Epithelial cell of prostate (primary cell): ENCODE results near the gene KCNH3.

ENCODE experiments used
- DNase-seq: peaks from one replicate; pipeline ENCODE4 v3.0.0-alpha.2; 2011; ENCODE audit warnings: low read depth, low spot score
- H3K27ac ChIP-seq: fragments of 450-650 bp; 2 replicates; pipeline ENCODE4 v1.5.1; 2017; ENCODE audit warnings: mild to moderate bottlenecking

KCNH3 gene

GRCh38 chr12:49557187-49557916, 18.5 kb downstream of the KCNH3 start:
- no peak for DNase-seq
- no peak overlapping the region for H3K27ac ChIP-seq

GRCh38 chr12:49557917-49558215, 19.0 kb downstream of the KCNH3 start:
- no peak overlapping the region for H3K27ac ChIP-seq
- no peak for DNase-seq

DNA sequence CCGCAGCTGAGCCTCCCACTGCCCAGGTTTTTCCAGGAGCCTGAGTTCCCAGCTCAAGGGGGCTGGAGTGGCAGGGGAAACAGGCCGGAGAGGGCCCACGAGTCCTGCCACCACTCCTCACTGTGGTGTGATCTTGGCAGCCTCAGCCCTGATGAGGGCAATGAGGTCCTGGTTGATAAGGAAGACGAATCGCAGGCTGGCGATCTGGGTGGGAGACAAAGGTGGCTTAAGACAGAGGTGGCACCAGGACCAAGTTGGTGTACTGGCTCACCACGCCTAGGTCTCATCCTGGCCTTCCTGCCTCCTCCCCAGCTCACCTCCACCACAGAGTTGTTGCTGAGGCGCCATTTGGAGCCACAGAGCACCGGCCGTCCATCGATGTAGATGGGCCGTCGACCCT, 19.7 kb downstream of the KCNH3 start:
- H3K27ac ChIP-seq: no peak overlapping the region
- DNase-seq: no peak

DNA sequence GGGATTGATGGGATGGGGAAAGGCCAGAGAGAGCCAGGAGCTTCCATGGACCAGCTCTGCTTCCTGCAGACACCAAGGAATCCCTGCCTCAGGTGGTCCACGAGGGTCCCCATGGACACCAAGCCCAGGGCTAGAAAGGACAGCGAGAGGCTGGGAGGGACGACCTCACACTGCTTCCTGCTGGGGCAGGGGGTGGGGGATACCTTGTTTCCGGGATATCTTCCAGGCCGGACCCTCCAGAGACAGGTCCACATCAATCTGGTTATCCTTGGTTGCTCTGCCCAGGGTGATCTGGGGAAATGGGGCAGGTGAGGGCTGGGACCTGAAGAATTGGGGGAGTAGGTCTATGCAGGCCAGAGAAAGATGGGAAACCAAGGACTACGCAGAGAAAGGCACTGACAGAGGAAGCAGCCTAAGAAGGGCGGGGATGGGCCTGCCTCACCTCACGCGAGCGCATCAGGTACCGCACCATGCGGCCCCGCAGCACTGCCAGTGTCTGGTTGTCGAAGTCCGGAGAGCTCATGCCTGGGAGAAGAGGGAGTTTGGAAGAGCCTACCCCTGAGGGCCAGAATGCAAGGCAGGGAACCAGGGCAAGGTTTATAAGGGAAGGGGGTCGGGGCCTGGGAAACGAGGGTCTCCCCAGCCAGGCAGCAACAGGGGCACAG, 20.3 kb downstream of the KCNH3 start:
- no peak for DNase-seq
- no peak overlapping the region for H3K27ac ChIP-seq

DNA sequence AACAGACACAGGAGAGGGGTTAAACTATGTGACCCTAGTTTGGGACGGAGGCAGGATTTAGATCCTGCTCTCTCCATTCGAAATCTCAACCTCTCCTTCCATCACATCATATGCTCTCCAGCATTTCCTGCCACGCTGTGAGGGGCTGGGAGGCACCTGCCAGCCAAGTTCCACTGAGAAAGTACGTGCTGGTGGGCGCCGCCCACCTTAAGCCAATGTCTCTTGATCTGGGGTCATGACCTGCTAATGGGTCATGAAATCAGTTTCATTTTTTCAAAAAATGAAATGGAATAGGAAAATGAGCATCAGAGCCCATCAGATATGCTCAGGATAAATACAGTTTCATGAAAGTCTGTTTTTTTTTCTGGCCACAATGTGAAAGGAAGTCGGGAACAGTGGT, 21.9 kb downstream of the KCNH3 start:
- H3K27ac ChIP-seq: no peak overlapping the region
- no peak for DNase-seq

GRCh38 chr12:49562233-49562632, 23.4 kb downstream of the KCNH3 start:
- DNase-seq: no peak
- H3K27ac ChIP-seq: no peak overlapping the region

DNA sequence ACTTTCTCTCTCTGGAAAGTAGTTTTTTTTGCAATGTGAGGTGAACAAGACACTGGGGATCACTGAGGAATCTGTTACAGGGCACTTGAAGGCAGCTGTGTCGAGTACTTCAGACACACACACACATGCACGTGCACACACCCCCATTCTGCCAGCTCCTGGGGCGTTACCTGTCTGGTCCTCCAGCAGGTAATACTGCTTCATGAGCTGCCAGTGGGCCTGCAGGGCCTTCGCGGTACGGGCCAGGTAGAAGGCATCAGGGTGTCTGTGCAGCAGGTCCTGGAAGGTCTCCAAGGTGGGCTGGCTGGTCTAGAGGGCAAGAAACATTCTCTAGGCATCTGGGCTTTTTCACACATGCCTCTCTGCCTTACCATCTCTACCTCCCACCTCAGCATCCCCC, 24.0 kb downstream of the KCNH3 start:
- no peak for DNase-seq

GRCh38 chr12:49563951-49564685, 25.3 kb downstream of the KCNH3 start:
- no peak overlapping the region for H3K27ac ChIP-seq
- no peak for DNase-seq

More for the DNA sequence above, 24.0 kb downstream of the KCNH3 start:
- no peak overlapping the region for H3K27ac ChIP-seq

- no peak overlapping the region for H3K27ac ChIP-seq
- DNase-seq: no peak
Measured at GRCh38 chr12:49564686-49565405, 26.0 kb downstream of the KCNH3 start.

DNA sequence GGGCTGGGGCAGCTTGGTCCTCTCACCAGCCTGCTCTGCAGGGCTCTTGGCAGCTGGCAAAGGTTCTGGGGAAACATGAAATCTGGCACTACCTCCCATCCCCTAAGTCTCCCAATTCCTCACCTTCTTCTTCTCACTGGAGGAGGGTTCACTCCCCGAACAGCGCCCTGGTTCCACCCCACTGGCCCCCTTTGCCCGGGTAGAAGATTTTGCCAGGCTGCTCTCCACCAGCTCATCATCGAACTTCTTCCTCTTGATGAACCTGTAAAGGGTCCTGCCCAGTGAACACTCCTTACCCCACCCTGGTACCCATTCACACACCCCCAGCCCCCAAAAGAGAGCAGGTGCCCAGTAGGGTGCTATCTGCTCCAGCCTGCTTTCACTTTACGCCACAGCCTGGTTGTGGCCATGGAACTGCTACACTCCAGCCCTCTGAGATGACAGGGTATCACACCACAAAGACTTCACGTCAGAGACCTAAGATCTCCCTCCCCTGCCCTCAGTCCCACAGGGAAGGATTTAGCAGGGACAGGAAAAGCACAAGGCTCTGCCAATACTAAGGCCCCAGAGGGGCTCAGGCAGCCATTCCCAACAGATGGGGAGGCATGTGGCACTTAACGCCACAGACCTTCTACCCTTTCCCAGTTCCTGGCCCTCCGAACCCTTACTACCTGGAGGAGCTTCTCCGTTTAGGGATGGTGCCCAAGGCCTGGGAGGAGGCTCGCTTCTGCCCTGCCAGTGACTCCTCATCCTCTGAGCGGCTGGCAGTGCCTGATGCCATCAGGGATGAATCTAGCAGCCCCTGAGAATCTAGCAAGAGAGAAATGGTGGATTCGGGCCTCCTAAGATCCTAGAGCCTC, 26.8 kb downstream of the KCNH3 start:
- DNase-seq: no peak
- H3K27ac ChIP-seq: no peak overlapping the region

DNA sequence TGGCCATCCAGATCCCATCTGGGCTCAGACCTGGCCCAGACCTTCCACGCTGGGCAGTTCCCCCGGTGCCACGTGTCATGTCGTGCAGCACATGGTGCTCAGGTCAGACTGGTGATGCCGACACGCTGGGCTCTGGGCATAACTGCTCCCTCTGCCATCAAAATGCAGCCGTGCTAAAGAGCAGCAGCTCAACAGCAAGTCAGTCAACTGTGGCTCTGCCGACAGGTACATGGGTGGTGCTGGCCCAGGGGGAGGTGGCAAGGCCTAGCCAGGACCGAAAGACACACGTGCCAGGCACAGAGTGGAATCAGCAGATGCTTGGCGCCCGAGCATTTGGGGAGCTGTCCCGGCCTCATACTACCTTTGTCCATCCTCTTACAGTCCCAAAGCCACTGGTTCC, 27.5 kb downstream of the KCNH3 start:
- DNase-seq: no peak
- no peak overlapping the region for H3K27ac ChIP-seq

DNA sequence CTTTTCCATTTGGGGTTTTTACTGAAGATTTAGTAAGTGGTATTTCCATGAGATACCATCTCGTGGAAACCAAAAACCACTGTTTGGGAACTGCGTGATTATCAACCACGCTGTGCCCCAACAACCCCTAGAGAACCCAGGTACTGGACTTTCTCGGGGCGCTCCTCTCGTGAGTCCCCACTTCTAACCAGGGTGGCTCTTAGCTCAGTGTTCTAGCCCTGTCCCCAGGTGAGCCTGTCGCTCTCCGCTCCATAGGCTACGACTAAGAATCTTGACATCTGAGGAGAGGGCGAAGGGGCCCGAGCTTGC, 28.4 kb downstream of the KCNH3 start:
- DNase-seq: no peak
- peak overlapping the region; percentile 83 for H3K27ac ChIP-seq

- DNase-seq: peak; percentile 57
- H3K27ac ChIP-seq: peak within 1 kb of the TSS; percentile 83
Measured at GRCh38 chr12:49567611-49568441, 29.0 kb downstream of the KCNH3 start, which contains the start of gene MCRS1. Gene MCRS1 (minus strand): TSS chr12:49568142. CDS start chr12:49566731, 1,411 bp downstream.

DNA sequence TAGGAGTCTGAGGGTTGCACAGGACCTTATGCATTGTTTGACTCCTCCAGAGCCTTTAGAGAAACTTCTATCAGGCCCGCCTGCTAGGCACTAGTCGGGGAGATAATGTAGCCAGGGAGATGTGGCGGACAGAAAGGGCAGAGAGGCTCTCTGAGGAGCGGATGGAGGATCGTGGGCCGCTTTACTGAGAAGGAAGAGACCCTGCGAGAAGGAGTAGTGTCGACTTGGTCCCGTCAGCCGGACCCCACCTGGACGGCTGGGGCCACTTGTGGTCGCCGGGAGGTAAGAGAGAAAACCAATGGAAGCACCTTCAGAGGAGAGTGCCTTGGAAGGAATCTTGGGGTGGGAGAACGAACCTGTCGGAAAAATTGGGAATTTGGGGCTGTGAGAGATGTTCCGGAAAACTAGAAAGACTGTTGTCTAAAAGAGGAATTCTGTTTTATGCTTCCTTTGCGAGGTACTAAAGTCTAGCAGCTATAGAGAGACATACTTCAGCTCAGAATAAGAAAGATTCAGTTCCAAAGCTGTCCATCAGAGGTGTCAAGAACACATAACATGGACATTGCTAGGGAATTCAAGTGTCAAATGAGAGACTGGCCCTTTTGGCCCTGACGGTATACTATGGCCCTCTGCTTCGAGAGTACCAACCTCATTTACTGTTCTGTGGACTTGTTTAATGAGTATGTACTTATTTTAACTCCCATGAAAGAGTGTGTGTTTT, 29.8 kb downstream of the KCNH3 start:
- peak overlapping the region; percentile 83 for H3K27ac ChIP-seq
- DNase-seq: no peak

- no peak for DNase-seq
- H3K27ac ChIP-seq: no peak overlapping the region
Measured at GRCh38 chr12:49577589-49578315, 38.9 kb downstream of the KCNH3 start.

- DNase-seq: no peak
Measured at GRCh38 chr12:49578471-49579112, 39.8 kb downstream of the KCNH3 start.

More at GRCh38 chr12:49578471-49579112, 39.8 kb downstream of the KCNH3 start:
- no peak overlapping the region for H3K27ac ChIP-seq
